K562 (cell line): ENCODE results near the gene MYH6. TPM values are rescaled to one million over a fixed set of nuclear protein-coding genes. Genes with fewer than 3 reads are reported as not detected.

Experiments used
- ATAC-seq: fragments of 200-7000 bp; cut with Tn5 transposase; 3 replicates; pipeline ENCODE4 v1.9.1; 2020; ENCODE audit warnings: moderate library complexity
- BruUV-seq: library from RNA; stranded (reverse); fragments of 400-500 nt; replicated peaks from 2 replicates; lab custom pipeline; 2021; lab: Mats Ljungman, UMichigan
- CTCF ChIA-PET: fragments of 300-600 bp; formaldehyde crosslinking; extraction: SDS; loops from one replicate; lab custom pipeline; 2021; ENCODE audit warnings: low intra/inter-chr PET ratio; lab: Yijun Ruan, JAX
- POLR2A ChIA-PET: fragments of 300-600, 350-650 bp; sonication (Branson Sonifier 250); formaldehyde crosslinking; extraction: SDS; loops from one replicate; lab custom pipeline; 2021; ENCODE audit warnings: antibody characterized with exemption, inconsistent platforms; lab: Yijun Ruan, JAX
- DNase-seq, 4 experiments: peaks; one replicate each; pipeline versions ENCODE4 v3.0.0 to v3.0.0-alpha.2; 2011 to 2018; ENCODE audit warnings: low spot score in 3 of 4, mixed read lengths in 3 of 4; ENCODE audit errors: extremely low read depth in 1 of 4
- FAIRE-seq: peaks from 2 replicates; lab custom pipeline; 2011; peaks lifted over from hg19 to GRCh38; lab: Jason Lieb, UNC
- H2AFZ ChIP-seq: 2 replicates; pipeline ENCODE4 v1.6.0; 2011; ENCODE audit warnings: low read depth, low read length, control low read depth, inconsistent platforms
- H3K27ac ChIP-seq: fragments of 200-600 bp; 3 replicates; pipeline ENCODE4 v1.8.0; 2011; ENCODE audit warnings: low read depth, mild to moderate bottlenecking, control low read depth, inconsistent platforms, low read length, moderate library complexity, mixed read lengths; ENCODE audit errors: extremely low read depth
- H3K27me3 ChIP-seq, 2 experiments: fragments of 300-600 bp in 1 of 2; 2 replicates in 1 of 2; 3 replicates in 1 of 2; pipeline versions ENCODE4 v1.6.0 to v1.8.0; 2011; ENCODE audit warnings: inconsistent platforms in 2 of 2, low read length in 2 of 2, mild to moderate bottlenecking in 1 of 2, mixed read lengths in 1 of 2, moderate library complexity in 1 of 2; ENCODE audit not compliant: control insufficient read depth in 2 of 2, insufficient read depth in 2 of 2
- H3K36me3 ChIP-seq: fragments of 300-600 bp; 3 replicates; pipeline ENCODE4 v1.8.0; 2011; ENCODE audit warnings: mild to moderate bottlenecking, low read length, inconsistent platforms; ENCODE audit not compliant: control insufficient read depth, insufficient read depth
- H3K4me1 ChIP-seq, 2 experiments: fragments of 200-600 bp in 1 of 2; replicated peaks in 1 of 2; 2 replicates in 1 of 2; 3 replicates in 1 of 2; pipeline versions ENCODE4 v1.5.1 to v1.8.0; 2011; ENCODE audit warnings: inconsistent platforms in 2 of 2, low read length in 2 of 2, mild to moderate bottlenecking in 1 of 2, mixed read lengths in 1 of 2, moderate library complexity in 1 of 2; ENCODE audit not compliant: control insufficient read depth in 2 of 2, insufficient read depth in 2 of 2
- H3K4me2 ChIP-seq: 2 replicates; pipeline ENCODE4 v1.6.1; 2011; ENCODE audit warnings: low read length, control low read depth, inconsistent platforms, mixed read lengths; ENCODE audit not compliant: insufficient read depth
- H3K4me3 ChIP-seq: fragments of 200-600 bp; sonication (generic), shearing (Covaris generic); 2 replicates; pipeline ENCODE4 v1.5.1; 2016; ENCODE audit warnings: control low read depth, inconsistent platforms
- H3K79me2 ChIP-seq: fragments of 200-600 bp; 3 replicates; pipeline ENCODE4 v1.8.0; 2011; ENCODE audit warnings: low read length, inconsistent platforms; ENCODE audit not compliant: control insufficient read depth, insufficient read depth
- H3K9ac ChIP-seq, 2 experiments: 2 replicates each; pipeline versions ENCODE4 v1.6.0 to v1.6.1; 2011; ENCODE audit warnings: low read depth in 2 of 2, low read length in 2 of 2, control low read depth in 1 of 2, inconsistent platforms in 1 of 2, mild to moderate bottlenecking in 1 of 2, mixed read lengths in 1 of 2; ENCODE audit not compliant: insufficient read depth in 1 of 2
- H3K9me1 ChIP-seq: one replicate; pipeline ENCODE4 v1.6.0; 2011; ENCODE audit warnings: inconsistent platforms, mild to moderate bottlenecking, low read length, moderate library complexity; ENCODE audit not compliant: control insufficient read depth, insufficient read depth
- H3K9me3 ChIP-seq: replicated peaks from 2 replicates; pipeline ENCODE4 v1.5.1; 2011; ENCODE audit warnings: low read depth, low read length, inconsistent platforms; ENCODE audit not compliant: control insufficient read depth, insufficient read depth
- H4K20me1 ChIP-seq: replicated peaks from 2 replicates; pipeline ENCODE4 v1.6.1; 2011; ENCODE audit warnings: low read length, inconsistent platforms, mixed read lengths; ENCODE audit not compliant: control insufficient read depth, insufficient read depth
- FOXP4 ChIP-seq: sonication (generic); formaldehyde crosslinking; IDR thresholded peaks from 2 replicates; pipeline ENCODE4 v1.8.0; 2022; ENCODE audit warnings: mild to moderate bottlenecking, missing genetic modification reagents, borderline replicate concordance
- NCOA1 ChIP-seq: fragments of 450-650 bp; IDR thresholded peaks from 2 replicates; pipeline ENCODE4 v1.6.1; 2016; ENCODE audit warnings: low read depth
- NFIX ChIP-seq: fragments of 250-450 bp; sonication (Bioruptor Pico); IDR thresholded peaks from 2 replicates; pipeline ENCODE4 v1.4.0; 2020; ENCODE audit warnings: low read depth, mild to moderate bottlenecking, moderate library complexity
- PKNOX1 ChIP-seq: fragments of 450-650 bp; IDR thresholded peaks from 2 replicates; pipeline ENCODE4 v1.6.1; 2016
- RBM25 ChIP-seq: fragments of 200-400 bp; formaldehyde crosslinking; IDR thresholded peaks from 2 replicates; pipeline ENCODE4 v1.6.1; 2018; ENCODE audit warnings: low read length, low read depth, moderate library complexity; ENCODE audit not compliant: severe bottlenecking
- SIRT6 ChIP-seq: IDR thresholded peaks from one replicate; pipeline ENCODE4 v1.6.1; 2012; ENCODE audit warnings: low read depth, mild to moderate bottlenecking, control low read depth, inconsistent platforms, low read length, moderate library complexity
- SMAD4 ChIP-seq: fragments of 250-450 bp; sonication (Bioruptor Pico); conservative IDR thresholded peaks from 2 replicates; pipeline ENCODE4 v1.8.0; 2021; ENCODE audit warnings: inconsistent platforms, mild to moderate bottlenecking, moderate library complexity
- TCF3 ChIP-seq: sonication (generic); formaldehyde crosslinking; IDR thresholded peaks from 2 replicates; pipeline ENCODE4 v1.4.0; 2020; ENCODE audit warnings: mild to moderate bottlenecking, missing genetic modification reagents
- ZNF146 ChIP-seq: IDR thresholded peaks from one replicate; pipeline ENCODE4 v1.6.1; 2018; ENCODE audit warnings: missing compliant biosample characterization; ENCODE audit not compliant: unreplicated experiment
- WGBS: fragments of 100-300 bp; shearing (Covaris generic); methylation state at CpG from one replicate; pipeline ENCODE4 v1.1.6; 2016; ENCODE audit warnings: low coverage, mixed read lengths; ENCODE audit not compliant: insufficient coverage; ENCODE audit errors: missing lambda C conversion rate; 5-methylcytosine and 5-hydroxymethylcytosine counted together
- in situ Hi-C: fragments of 300-500 bp; cut with MboI; formaldehyde crosslinking; loops from 4 replicates; pipeline ENCODE4 v1.15.0; 2018; ENCODE audit warnings: inconsistent platforms, mixed read lengths
- intact Hi-C: fragments of 100-400 bp; cut with micrococcal nuclease; formaldehyde crosslinking; loops from 2 replicates; pipeline ENCODE4 v1.14.2; 2022
- polyA plus RNA-seq, 8 experiments: library from polyadenylated mRNA; depleted of rRNA in 4 of 8; stranded (reverse) in 5 of 8; unstranded in 3 of 8; fragments of >200 nt; fragmentation: Nextera tagmentation in 2 of 8; fragmentation: Illumina TruSeq in 1 of 8; extraction: Ambion mirVana in 2 of 8; extraction: Trizol in 1 of 8; gene quantifications; 2 replicates each; pipeline versions ENCODE4 v1.2.1 to v1.2.3, GENCODE V29; 2011 to 2014; ENCODE audit warnings: inconsistent platforms in 1 of 8, missing spikeins in 1 of 8
- total RNA-seq, 7 experiments: library from RNA; depleted of rRNA in 6 of 7; stranded (reverse); fragments of >200 nt in 6 of 7; fragmentation: Illumina TruSeq in 2 of 7; extraction: Trizol in 2 of 7; gene quantifications; 2 replicates each; pipeline versions ENCODE4 v1.2.1 to v1.2.3, GENCODE V29; 2011 to 2021; ENCODE audit warnings: low replicate concordance in 1 of 7
- TF ChIP-seq, protein P1 (sequence below): fragments of 250-450 bp; sonication (Bioruptor Pico); IDR thresholded peaks from 2 replicates; pipeline ENCODE4 v1.4.0; 2020

MYH6 gene
- total and polyA plus RNA-seq, 9 of the 15 experiments (the other 6 are each of a cell fraction or from before 2014, with no cell fraction given) = not detected

DNA sequence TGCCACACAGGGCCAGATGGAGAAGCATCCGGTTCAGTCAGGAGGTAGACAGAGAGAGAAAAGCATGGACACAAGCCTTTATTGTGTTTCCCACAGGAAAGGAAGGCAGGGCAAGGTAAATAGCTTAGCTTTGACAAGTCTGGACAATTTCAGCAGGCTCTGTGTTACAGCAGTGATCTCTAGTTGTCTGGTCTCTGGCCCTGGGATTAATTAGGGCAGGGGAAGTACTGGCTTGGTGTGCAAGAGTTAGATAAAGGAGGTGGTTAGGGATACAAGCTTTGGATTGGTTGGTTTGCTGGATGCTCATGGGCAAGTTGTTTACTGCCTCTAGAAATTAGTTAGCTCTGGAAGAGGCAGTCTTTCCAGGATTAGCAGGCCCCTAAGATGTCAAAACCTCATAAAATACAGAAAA, 46.4 kb upstream of the MYH6 start (continued):
- peak; percentile 14; the same call in 1 of the 2 replicates for TF ChIP-seq PKNOX1
- TF ChIP-seq SIRT6 = no peak
- peak; percentile 64 for TF ChIP-seq SMAD4 (CRISPR knock-in tag)
- peak; percentile 50; the same call in 1 of the 2 replicates for TF ChIP-seq NCOA1
- TF ChIP-seq FOXP4 = no peak
- peak; percentile 90 for TF ChIP-seq TCF3 (CRISPR knock-in tag)

DNA sequence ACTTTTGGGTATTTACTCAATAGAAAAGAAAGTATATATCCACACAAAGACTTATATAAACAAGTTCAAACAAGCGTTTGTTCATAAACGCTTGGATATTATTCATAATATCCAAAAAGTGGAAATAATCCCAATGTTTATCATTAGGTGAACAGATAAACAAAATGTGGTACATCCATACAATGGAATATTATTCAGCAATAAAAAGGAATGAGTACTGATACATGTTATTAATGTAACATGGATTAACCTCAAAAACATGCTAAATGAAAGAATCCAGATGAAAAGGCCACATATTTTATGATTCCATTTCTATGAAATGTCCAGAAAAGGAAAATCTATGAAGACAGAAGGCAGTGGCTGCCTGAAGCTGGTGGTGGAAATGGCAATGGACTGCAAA, 44.2 kb upstream of the MYH6 start:
- peaks cover 2% of the 10 kb centered on the region; the same call in 1 of the 2 replicates for H3K9me3 ChIP-seq
- no peak for ATAC-seq

More for the DNA sequence above, 44.2 kb upstream of the MYH6 start:
- intact Hi-C loops (loop anchor here (10.0 kb wide), 1 partner anchor 127 kb away; the partner anchor contains the start of gene PABPN1), in situ Hi-C loops (no loop called here)
- no peaks in the 10 kb centered on the region for H3K36me3 ChIP-seq
- no peaks in the 10 kb centered on the region for H4K20me1 ChIP-seq
- no peaks in the 10 kb centered on the region for H3K9me1 ChIP-seq
- H3K4me2 ChIP-seq = no peak overlapping the region
- DNase-seq (no peak), FAIRE-seq (no peak)
- POLR2A ChIA-PET = interaction anchor here (0.6 kb wide), 1 partner anchor 130 kb away, joined by 4 read pairs; no protein-coding TSS in a partner anchor
- H2AFZ ChIP-seq = no peak overlapping the region
- H3K79me2 ChIP-seq = no peaks in the 10 kb centered on the region
- H3K9ac ChIP-seq = no peak overlapping the region
- H3K4me3 ChIP-seq = no peak overlapping the region
- CTCF ChIA-PET = no interaction called here
- no peak overlapping the region for H3K27ac ChIP-seq
- 86% methylated on average over 2 of the region's 2 CpGs for WGBS
- peak; percentile 54 for TF ChIP-seq ZNF146 (CRISPR knock-in tag)
- TF ChIP-seq, protein P1, sequence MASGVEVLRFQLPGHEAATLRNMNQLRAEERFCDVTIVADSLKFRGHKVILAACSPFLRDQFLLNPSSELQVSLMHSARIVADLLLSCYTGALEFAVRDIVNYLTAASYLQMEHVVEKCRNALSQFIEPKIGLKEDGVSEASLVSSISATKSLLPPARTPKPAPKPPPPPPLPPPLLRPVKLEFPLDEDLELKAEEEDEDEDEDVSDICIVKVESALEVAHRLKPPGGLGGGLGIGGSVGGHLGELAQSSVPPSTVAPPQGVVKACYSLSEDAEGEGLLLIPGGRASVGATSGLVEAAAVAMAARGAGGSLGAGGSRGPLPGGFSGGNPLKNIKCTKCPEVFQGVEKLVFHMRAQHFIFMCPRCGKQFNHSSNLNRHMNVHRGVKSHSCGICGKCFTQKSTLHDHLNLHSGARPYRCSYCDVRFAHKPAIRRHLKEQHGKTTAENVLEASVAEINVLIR (CRISPR knock-in tag) = no peak
- peak; percentile 31 for TF ChIP-seq RBM25
- TF ChIP-seq NFIX (CRISPR knock-in tag) = no peak
- peaks cover 3 to 10% of the 10 kb centered on the region in 2 experiments; a peak in 2 of 5 replicates for H3K4me1 ChIP-seq
- H3K27me3 ChIP-seq = no peaks in the 10 kb centered on the region
- BruUV-seq = no TSS peak
